ENCODE measurements around the gene DSC3. TPM values are rescaled to one million over a fixed set of nuclear protein-coding genes. Genes with fewer than 3 reads are reported as not detected.

DSC3 gene
- total and polyA plus RNA-seq, 4 donors = under 0.01 to 0.06 (median 0.05) TPM; not detected in 1

DNA sequence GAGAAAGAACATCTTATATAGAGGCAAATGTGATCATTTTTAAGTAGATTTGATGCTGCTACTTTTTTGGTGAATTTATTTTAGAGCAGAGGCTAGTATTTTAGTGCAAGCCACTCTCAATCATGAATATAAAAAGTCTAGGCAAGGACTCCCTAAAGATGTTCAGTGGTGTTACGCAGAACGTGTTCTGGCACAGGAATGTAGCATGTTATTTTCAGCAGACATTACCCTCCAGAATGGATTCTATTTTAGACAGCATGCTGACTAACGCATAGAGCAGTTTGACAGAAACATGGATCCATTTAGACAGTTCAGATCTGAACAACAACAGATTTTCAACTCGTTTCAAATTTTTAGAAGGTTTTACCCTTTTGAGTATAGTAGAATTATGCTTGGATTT lies 54.1 kb downstream of the DSC3 start:
- no peak overlapping the region for H3K4me3 ChIP-seq (ENCODE audit: low read depth in 1 of 3, low read length in 3 of 3)
- H3K9me3 ChIP-seq (ENCODE audit: control insufficient read depth in 4 of 4, low read length in 3 of 4) = no peaks in the 10 kb centered on the region
- H3K4me1 ChIP-seq (ENCODE audit: control insufficient read depth in 4 of 4, insufficient read depth in 4 of 4, low read length in 3 of 4) = no peaks in the 10 kb centered on the region
- no peak for DNase-seq (ENCODE audit: low spot score)
- H3K36me3 ChIP-seq (ENCODE audit: control insufficient read depth in 4 of 4, insufficient read depth in 3 of 4, low read depth in 1 of 4, low read length in 3 of 4) = no peaks in the 10 kb centered on the region
- TF ChIP-seq HNF4A (conservative IDR thresholded peaks at IDR 0.05) (no peak), RAD21 (IDR thresholded peaks at IDR 0.05) (no peak), ATF3 (IDR thresholded peaks at IDR 0.05) (no peak), ZBTB33 (IDR thresholded peaks at IDR 0.05) (no peak), NR2F2 (IDR thresholded peaks at IDR 0.05) (no peak), FOXA2 (IDR thresholded peaks at IDR 0.05) (no peak), HNF4G (IDR thresholded peaks at IDR 0.05) (no peak), EGR1 (IDR thresholded peaks at IDR 0.05; ENCODE audit: low read depth in 2 of 2) (no peak), FOXA1 (IDR thresholded peaks at IDR 0.05) (no peak), JUND (IDR thresholded peaks at IDR 0.05) (no peak), RXRA (IDR thresholded peaks at IDR 0.05) (no peak), CTCF (IDR thresholded peaks at IDR 0.05; ENCODE audit: low read depth, low read length, missing input control) (no peak), TAF1 (conservative IDR thresholded peaks at IDR 0.05) (no peak), REST (IDR thresholded peaks at IDR 0.05) (no peak), SP1 (IDR thresholded peaks at IDR 0.05) (no peak), MAX (IDR thresholded peaks at IDR 0.05) (no peak)
- peaks cover 0 to 4% (median 1%) of the 10 kb centered on the region in 4 donors for H3K27me3 ChIP-seq (ENCODE audit: control insufficient read depth in 4 of 4, insufficient read depth in 4 of 4, low read length in 3 of 4)
- no peak overlapping the region for H3K27ac ChIP-seq (ENCODE audit: low read depth in 1 of 2, low read length in 2 of 2)
- H3K9ac ChIP-seq (ENCODE audit: low read depth in 1 of 2, low read length in 2 of 2) = no peak overlapping the region
- WGBS = 80% methylated on average over 4 of the region's 4 CpGs

Data from liver (tissue), 9 donors.